ACC112 (cell line): ENCODE results near the gene COX7A2L.
"Not testable (repeated sequence)": the region's sequence is repeated elsewhere in the genome, so short reads cannot be mapped to it uniquely, and the experiment has no call there.

Source experiments
- H2AFZ ChIP-seq: fragments of 200-600 bp; sonication (generic); one replicate; pipeline ENCODE4 v1.6.0; 2017; ENCODE audit warnings: antibody characterized with exemption, low read length; ENCODE audit not compliant: unreplicated experiment
- H3K27ac ChIP-seq: fragments of 200-600 bp; sonication (generic); 2 replicates; pipeline ENCODE4 v1.5.1; 2014; ENCODE audit warnings: low read depth, mild to moderate bottlenecking, antibody characterized with exemption, low read length, moderate library complexity
- H3K27me3 ChIP-seq: fragments of 200-600 bp; sonication (generic); 2 replicates; pipeline ENCODE4 v1.6.1; 2014; ENCODE audit warnings: mild to moderate bottlenecking, antibody characterized with exemption, low read length, moderate library complexity, mixed read lengths; ENCODE audit not compliant: insufficient read depth
- H3K36me3 ChIP-seq: fragments of 200-600 bp; sonication (generic); 2 replicates; pipeline ENCODE4 v1.6.1; 2016; ENCODE audit warnings: mild to moderate bottlenecking, antibody characterized with exemption, low read length, moderate library complexity, mixed read lengths; ENCODE audit not compliant: insufficient read depth
- H3K4me1 ChIP-seq: fragments of 200-600 bp; sonication (generic); one replicate; pipeline ENCODE4 v1.6.1; 2016; ENCODE audit warnings: low read length, mixed read lengths; ENCODE audit not compliant: insufficient read depth, unreplicated experiment, control insufficient read depth
- H3K4me3 ChIP-seq: fragments of 200-600 bp; sonication (generic); 2 replicates; pipeline ENCODE4 v1.5.1; 2014; ENCODE audit warnings: mild to moderate bottlenecking, low read depth, low read length
- H3K79me2 ChIP-seq: fragments of 200-600 bp; sonication (generic); one replicate; pipeline ENCODE4 v1.6.0; 2016; ENCODE audit warnings: low read length; ENCODE audit not compliant: control insufficient read depth, unreplicated experiment, insufficient read depth

The COX7A2L gene

DNA sequence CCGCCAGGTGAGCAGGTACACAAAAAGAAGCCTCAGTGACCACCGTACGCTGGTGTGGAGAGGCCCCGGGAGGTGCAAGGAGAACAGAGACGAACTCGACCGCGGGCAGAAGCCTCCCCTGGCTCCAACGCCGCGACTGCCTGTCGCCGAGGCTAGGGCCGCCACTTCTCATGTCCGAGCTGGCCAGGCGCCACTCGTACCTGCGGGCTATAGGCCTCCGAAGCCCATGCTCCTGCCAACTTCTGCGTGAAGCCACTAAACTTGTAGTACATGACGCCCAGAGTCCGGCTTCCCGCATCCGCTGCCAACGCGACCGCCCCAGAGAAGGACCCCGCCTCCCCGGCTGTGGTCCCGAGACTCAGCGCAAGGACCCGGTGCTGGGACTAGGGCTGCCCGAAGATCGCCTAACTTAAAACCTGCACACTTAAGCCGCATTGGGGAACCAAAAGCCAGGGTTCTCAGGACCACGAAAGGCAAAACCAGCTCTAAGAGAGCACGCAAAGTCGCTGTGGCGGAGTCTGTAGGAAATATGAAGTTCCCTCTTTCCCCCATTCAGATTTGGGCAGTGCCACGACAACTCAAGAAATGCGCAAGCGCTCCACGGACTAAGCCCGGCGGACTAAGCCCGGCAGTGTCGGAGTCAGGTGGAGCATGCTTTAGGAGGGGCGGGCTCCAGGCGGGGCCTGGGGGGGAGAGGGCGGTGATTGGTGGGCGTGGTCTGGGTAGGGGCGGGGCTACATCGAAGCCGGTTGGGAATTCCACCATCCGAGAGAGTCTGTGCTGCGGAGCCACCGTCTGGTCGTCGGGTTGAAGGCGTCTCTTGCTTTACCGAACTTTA, at the start of gene COX7A2L:
Gene COX7A2L (minus strand): TSS at position 328 of the 838 bp plus-strand sequence. CDS start 56 bp downstream, at position 272.
- peak within 1 kb of the TSS; percentile 93 for H3K4me3 ChIP-seq
- H3K79me2 ChIP-seq: peaks cover 49% of the 10 kb centered on the region
- H2AFZ ChIP-seq: peak within 1 kb of the TSS; percentile 96
- peaks cover 11% of the 10 kb centered on the region for H3K4me1 ChIP-seq
- H3K27ac ChIP-seq: peak within 1 kb of the TSS; percentile 86
- 0 out of 2 replicates have a peak, but pooled peaks cover 3% of the 10 kb centered on the region for H3K36me3 ChIP-seq
- H3K27me3 ChIP-seq: no peaks in the 10 kb centered on the region

DNA sequence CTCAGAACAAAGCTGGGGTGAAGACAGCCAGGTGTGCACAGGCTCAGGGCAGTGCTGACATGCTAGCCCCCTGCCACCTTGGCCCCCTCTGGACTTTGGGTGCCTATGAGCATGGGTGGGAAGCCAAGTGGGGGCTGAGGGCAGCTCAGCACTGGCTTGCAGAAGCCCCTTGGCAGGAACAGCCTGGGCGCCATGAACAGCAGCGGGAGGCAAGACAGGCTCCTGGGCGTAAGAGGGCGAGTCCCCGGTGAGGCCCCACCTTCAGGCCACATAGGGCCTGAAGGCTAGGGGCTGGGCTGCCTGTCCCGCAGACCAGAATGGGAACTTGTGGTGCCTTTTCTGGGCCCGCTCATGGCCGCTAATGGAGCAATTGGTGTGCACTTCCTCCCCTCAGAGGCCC, 47.0 kb upstream of the COX7A2L start:
- Histone ChIP-seq H3K4me1 (no peaks in the 10 kb centered on the region), H3K27ac (no peak overlapping the region)

DNA sequence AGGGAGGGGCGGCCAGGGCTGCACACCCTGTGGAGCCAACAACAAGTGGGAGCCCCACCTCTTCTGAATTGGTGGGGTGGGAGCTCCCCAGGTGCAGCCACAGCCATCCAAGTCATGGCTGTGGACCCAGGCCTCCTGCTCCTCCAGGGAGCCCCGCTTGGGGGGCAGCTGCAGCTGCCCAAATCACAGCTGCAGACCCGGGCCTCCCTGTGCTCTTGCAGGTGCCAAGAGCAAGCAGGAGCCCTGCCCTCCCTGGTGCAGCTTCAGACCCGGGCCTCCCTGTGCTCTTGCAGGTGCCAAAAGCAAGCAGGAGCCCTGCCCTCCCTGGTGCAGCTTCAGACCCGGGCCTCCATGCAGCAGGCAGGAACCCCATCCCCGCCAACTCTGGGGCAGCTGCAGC, 46.5 kb upstream of the COX7A2L start:
- Histone ChIP-seq H2AFZ (no peak overlapping the region), H3K4me1 (no peaks in the 10 kb centered on the region), H3K79me2 (no peaks in the 10 kb centered on the region), H3K27ac (no peak overlapping the region), H3K4me3 (no peak overlapping the region), H3K36me3 (no peaks in the 10 kb centered on the region), H3K27me3 (no peaks in the 10 kb centered on the region)

More for the DNA sequence above, 47.0 kb upstream of the COX7A2L start:
- Histone ChIP-seq H2AFZ (no peak overlapping the region), H3K27me3 (no peaks in the 10 kb centered on the region), H3K36me3 (no peaks in the 10 kb centered on the region), H3K4me3 (no peak overlapping the region), H3K79me2 (no peaks in the 10 kb centered on the region)

GRCh38 chr2:42404676-42405075, 43.7 kb upstream of the COX7A2L start:
- Histone ChIP-seq H3K4me3 (no peak overlapping the region), H3K27me3 (no peaks in the 10 kb centered on the region), H2AFZ (peak overlapping the region; percentile 31), H3K4me1 (no peaks in the 10 kb centered on the region), H3K36me3 (no peaks in the 10 kb centered on the region), H3K27ac (no peak overlapping the region), H3K79me2 (no peaks in the 10 kb centered on the region)

DNA sequence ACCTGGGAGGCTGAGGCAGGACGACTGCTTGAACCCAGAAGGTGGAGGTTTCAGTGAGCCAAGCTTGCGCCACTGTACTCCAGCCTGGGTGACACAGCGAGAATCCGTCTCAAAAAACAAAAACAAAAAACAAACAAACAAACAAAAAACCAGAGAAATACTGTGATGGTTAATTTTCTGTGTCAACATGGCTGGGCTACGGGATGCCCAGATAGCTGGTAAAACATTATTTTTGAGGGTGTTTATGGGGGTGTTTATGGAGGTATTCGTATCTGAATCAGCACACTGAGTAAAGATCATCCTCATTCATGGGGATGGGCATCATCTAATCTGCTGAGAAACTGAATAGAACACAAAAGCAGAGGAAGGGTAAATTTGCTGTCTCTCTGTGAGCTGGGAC, 40.8 kb upstream of the COX7A2L start:
- no peak overlapping the region for H2AFZ ChIP-seq
- no peaks in the 10 kb centered on the region for H3K27me3 ChIP-seq
- H3K36me3 ChIP-seq: no peaks in the 10 kb centered on the region
- no peak overlapping the region for H3K4me3 ChIP-seq
- no peaks in the 10 kb centered on the region for H3K4me1 ChIP-seq
- H3K27ac ChIP-seq: no peak overlapping the region
- H3K79me2 ChIP-seq: no peaks in the 10 kb centered on the region

DNA sequence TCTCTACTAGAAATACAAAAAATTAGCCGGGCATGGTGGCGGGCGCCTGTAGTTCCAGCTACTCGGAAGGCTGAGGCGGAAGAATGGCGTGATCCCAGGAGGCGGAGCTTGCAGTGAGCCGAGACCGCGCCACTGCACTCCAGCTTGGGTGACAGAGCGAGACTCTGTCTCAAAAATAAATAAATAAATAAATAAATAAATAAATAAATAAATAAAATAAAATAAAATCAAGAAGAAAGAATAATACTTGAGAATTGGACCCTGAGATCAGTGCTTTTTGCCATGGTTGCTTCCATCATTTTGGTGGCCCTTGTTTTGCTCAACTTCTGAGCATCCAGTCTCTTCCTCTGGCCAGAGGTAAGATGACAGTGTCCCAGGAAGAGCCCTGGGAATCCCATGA, 37.0 kb upstream of the COX7A2L start:
- H3K4me1 ChIP-seq, H2AFZ ChIP-seq, H3K4me3 ChIP-seq, H3K27ac ChIP-seq, H3K36me3 ChIP-seq, H3K27me3 ChIP-seq, H3K79me2 ChIP-seq: not testable (repeated sequence)

- H3K79me2 ChIP-seq, H3K4me3 ChIP-seq, H2AFZ ChIP-seq: not testable (repeated sequence)
Measured at GRCh38 chr2:42393320-42393719, 32.3 kb upstream of the COX7A2L start.

DNA sequence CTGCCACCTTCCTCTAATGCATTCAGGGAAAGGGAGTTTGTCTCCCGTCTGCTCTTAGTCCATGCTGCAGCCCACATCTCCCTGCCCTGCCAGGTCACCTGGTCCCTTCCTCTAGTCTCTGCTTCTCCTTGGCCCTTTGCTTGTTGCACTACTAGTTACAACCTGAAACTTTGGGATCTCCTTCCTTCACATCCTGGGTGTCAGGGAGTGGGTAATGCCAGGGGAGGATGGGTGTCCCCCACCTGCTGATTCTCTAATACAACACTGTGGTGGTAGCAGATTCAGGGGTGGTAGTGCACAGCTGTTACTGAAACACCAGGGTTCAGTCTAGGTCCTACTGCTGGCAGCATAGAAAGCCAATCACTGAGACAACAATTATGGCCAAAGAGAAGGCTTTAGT, 31.2 kb upstream of the COX7A2L start:
- Histone ChIP-seq H3K4me3 (no peak overlapping the region), H3K27me3 (0 out of 2 replicates have a peak, but pooled peaks cover 8% of the 10 kb centered on the region), H3K27ac (no peak overlapping the region), H3K79me2 (no peaks in the 10 kb centered on the region), H3K36me3 (no peaks in the 10 kb centered on the region), H2AFZ (no peak overlapping the region), H3K4me1 (no peaks in the 10 kb centered on the region)

More at GRCh38 chr2:42393320-42393719, 32.3 kb upstream of the COX7A2L start:
- not testable (repeated sequence) for H3K4me1 ChIP-seq, H3K27ac ChIP-seq, H3K27me3 ChIP-seq, H3K36me3 ChIP-seq

GRCh38 chr2:42390401-42390969, 29.5 kb upstream of the COX7A2L start:
- Histone ChIP-seq H3K27me3 (0 out of 2 replicates have a peak, but pooled peaks cover 8% of the 10 kb centered on the region), H3K4me1 (no peaks in the 10 kb centered on the region), H3K4me3 (no peak overlapping the region), H3K36me3 (no peaks in the 10 kb centered on the region), H3K79me2 (no peaks in the 10 kb centered on the region), H3K27ac (no peak overlapping the region), H2AFZ (no peak overlapping the region)

GRCh38 chr2:42386682-42387081, 25.7 kb upstream of the COX7A2L start:
- no peaks in the 10 kb centered on the region for H3K36me3 ChIP-seq
- no peaks in the 10 kb centered on the region for H3K79me2 ChIP-seq
- no peak overlapping the region for H3K4me3 ChIP-seq
- no peak overlapping the region for H3K27ac ChIP-seq
- no peaks in the 10 kb centered on the region for H3K27me3 ChIP-seq
- H2AFZ ChIP-seq: no peak overlapping the region
- no peaks in the 10 kb centered on the region for H3K4me1 ChIP-seq

- H3K4me3 ChIP-seq: no peak overlapping the region
- no peak overlapping the region for H2AFZ ChIP-seq
- H3K79me2 ChIP-seq: no peaks in the 10 kb centered on the region
- H3K27me3 ChIP-seq: no peaks in the 10 kb centered on the region
- no peak overlapping the region for H3K27ac ChIP-seq
- no peaks in the 10 kb centered on the region for H3K4me1 ChIP-seq
- H3K36me3 ChIP-seq: no peaks in the 10 kb centered on the region
Measured at GRCh38 chr2:42385225-42385624, 24.2 kb upstream of the COX7A2L start.
